NT2/D1 (cell line): ENCODE data around the gene FBXL19.

Experiments used
- SUZ12 ChIP-seq: IDR thresholded peaks from 2 replicates; pipeline ENCODE4 v1.6.1; 2011; ENCODE audit not compliant: insufficient read length, insufficient read depth; ENCODE audit errors: extremely low read depth
- YY1 ChIP-seq: IDR thresholded peaks from 2 replicates; pipeline ENCODE4 v1.6.1; 2011; ENCODE audit not compliant: insufficient read length, insufficient read depth
- ZNF274 ChIP-seq: IDR thresholded peaks from 2 replicates; pipeline ENCODE4 v1.6.1; 2011; ENCODE audit warnings: mild to moderate bottlenecking, low read depth, low read length

DNA sequence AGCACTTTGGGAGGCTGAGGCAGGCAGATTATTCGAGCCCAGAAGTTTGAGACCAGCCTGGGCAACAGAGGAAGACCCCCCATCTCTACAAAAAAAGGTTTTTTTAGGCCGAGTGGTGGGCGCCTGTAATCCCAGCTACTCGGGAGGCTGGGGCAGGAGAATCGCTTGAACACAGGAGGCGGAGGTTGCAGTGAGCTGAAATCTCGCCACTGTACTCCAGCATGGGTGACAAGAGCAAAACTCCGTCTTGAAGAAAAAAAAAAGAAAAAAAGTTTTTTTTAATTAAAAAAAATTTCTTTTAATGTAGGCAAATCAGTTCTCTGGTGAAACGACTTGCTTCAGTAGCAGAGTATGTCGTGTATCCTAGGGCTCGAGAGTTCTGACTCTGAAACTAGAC lies 72.6 kb downstream of the FBXL19 start:
- TF ChIP-seq ZNF274 (no peak), SUZ12 (no peak), YY1 (no peak)
